Stimulated activated CD4-positive, alpha-beta T cell treated with anti-CD3 and anti-CD28 coated beads, TNF-alpha, amount 100 ng/mL, for 48 hours (primary cell): ENCODE measurements around the gene MGAT1.

Experiments used
- DNase-seq, 3 donors: peaks; one replicate each; pipeline ENCODE4 v3.0.0-alpha.2; 2020; ENCODE audit warnings: low read depth in 3 of 3

MGAT1 gene

DNA sequence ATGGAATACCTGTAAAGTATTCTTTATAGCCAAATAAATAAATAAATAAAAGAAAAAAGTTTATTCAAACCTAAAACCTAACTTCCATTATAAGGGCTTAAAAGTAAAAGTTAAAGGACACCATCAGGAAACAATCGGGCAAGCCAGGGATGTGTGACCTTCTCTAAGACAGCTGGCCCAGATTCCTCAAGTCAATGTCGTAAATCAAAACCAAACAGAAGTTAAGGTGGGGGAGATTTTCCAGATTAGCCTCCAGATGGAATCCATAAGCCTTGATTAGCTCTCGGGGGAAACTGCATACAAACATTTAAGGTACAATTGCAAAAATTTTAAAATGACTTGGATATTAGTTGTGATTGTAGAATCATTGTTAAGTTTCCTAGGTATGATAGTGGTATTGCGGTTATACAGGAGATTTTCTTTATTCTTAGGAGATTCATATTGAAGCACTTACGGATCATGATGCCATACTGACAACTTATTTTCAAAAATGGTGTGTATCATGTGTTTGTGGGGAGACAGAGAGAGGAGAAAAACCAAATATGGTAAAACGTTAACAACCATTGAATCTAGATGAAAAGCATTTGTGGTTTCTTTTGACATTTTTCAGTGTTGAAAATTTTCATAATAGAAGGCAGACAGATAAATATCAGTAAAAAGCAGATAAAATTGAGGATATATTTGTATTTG is 21.5 kb upstream of the MGAT1 start:
- no peak for DNase-seq

DNA sequence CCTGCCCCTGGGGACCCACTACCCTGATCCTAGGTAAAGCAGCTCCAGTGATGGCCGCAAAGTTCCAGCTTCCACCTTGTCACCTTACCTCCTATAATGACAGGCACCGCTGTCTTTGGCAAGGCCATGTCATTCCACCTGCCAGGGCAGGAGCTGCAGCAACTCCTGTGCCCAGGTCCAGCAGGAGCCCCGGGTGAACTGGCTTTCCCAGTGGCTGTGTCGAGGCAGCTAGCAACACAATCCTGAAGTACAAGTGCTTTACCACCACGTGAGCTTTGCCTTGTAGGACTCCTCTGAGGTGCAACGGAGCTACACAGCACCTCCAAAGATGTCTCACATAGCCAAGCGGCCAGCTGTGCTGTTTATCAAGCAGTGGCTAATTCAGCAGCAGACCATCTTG is 20.7 kb upstream of the MGAT1 start:
- DNase-seq, result no peak

DNA sequence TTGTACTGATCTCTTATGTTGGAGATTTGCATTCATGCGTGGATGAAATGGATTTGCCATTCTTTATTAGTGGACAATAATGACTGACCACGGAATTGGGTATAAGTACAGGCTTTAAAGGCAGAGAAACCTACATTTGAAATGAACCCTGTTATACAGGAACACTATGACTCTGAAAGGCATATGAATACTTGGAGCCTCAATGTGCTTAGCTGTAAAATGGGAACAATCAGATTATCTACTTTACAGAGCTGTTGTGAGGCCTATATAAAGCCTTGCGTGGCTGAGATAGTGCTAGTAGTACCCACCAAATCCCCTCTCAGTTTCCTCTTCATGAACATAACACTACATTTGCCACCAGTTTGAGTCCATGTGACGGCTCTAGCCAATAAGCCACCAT is 18.9 kb upstream of the MGAT1 start:
- DNase-seq, result no peak

DNA sequence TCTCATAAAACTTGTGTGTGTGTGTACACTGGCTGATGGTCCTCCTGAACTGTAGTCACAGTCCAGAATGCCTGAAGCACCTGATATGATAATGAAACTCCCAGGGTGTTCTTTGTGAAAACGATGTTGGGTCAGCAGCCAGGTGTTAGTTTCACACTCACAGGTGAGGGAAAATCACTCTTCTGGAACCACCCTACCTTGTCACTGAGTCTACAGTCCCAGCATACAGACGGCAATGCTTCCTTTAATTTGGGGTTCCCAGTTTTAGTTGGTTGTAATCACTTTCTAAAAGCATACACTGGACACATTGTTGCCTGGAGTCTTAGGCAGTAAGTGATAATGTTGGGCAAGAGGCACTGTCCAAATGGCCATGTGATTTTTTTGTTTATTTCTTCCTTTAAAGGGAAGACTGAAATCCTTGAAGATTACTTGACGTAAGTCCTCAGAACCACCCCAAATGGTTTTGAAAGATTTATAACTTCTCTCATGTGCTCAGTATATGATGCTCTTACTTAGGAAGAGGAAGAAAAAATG is 18.2 kb upstream of the MGAT1 start:
- DNase-seq, result no peak

DNA sequence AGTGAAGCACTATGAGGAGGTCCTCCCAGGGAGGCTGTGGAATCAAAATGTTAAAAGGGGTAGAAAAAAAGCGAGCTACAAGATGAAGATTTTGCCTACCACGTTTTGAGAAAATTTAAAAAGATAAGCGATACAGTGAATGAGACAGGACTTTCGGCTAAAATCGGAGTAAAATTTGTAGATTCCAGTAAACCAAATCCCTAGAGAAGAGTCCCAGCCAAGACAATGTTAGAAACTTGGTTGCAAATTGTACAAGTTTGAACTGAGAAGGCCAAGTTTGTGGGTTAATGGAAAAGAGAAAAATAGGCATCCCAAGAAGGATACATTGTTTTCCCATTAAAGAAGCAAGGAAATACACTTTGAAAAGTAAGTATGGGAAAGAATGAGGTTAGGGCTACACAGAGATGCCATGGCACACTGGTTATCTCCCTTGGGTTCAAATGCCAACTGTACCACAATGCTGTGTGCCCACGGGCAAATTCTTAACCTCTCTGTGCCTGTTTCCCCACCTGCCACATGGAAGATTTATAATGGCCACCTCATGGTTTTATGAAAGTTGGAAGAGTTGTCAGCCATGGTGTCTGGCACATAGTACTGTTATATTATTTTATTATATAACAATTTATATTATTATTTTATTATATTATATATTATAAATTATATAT is 16.2 kb upstream of the MGAT1 start:
- no peak for DNase-seq

DNA sequence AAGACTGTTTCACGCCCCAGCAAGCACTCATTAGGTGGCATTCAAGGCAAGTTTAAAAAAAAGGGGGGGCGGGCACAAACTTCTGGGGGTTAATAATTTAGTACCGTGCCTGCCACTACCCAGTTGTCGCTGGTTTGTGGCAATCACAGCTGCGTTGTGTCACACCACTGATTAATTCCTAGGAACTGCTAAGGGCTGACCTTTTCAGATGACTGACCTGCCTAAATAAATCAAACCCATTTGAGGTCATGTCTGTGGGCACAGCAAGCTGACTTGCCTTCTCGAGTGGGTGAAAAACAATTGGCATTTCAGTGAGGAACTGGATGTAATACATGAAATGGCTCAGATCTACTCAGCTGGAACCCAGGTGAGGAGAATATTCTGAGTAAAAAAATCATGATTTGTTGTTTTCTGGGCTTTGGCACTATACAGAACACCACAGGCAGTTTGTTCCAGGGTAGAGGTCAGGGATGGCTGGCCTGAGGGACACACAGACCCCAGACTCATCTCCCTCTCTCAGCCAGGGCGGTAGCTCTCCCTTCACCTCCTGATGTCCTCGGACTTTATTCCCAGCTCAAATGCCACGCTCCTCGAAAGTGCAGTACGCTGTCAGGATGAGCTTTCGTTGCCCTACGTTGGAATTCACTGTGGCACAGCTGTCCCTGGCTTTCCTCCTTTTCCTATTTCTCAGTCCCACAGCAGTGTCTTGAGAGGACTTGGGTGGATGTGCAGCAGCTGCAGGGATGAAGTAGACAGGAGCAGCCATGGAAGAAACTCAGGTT is 15.5 kb upstream of the MGAT1 start:
- no peak for DNase-seq

DNA sequence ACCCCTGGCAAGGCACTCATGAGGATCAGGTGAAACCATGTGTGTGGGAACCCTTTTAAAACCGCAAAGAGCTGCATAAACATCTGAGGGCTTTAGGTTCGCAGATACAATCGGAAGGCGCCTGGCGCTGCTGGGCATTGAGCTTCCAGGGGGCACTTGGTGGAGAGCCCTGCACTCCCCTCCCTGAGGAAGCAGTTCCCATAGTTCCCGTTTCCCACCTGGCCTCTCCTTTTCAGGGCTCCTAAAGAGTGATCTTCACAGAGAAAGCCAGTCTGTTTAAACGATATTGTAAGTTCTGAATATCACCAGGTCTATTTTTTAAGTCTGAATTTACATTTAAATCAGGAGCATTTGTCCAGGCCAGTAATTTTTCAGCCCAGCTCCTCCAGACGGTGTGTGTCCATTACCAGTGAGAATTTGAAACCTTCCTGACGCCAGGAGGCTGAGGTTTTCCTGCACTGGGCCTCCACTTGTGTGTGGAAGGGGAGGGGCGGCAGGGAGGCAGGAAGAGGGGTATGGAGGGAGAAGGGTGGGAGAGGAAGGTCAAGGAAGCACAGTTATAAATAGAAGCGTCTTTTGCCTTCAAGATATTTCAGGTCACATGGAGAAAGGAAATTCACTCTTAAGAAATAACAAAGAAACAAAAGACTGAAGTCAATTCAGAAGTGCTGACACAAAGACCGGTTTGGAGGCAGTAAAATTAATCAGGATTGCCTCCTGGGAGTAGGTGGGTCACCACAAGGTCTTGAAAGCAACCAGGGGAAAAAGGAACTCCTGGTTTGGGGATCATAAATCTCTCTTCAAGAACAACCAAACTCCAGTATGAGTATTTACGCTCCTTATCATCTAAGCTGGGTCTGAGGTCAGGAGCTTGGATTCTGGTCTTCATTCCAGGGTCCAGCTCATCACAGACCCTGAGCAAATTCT is 14.3 kb upstream of the MGAT1 start:
- DNase-seq, result no peak

DNA sequence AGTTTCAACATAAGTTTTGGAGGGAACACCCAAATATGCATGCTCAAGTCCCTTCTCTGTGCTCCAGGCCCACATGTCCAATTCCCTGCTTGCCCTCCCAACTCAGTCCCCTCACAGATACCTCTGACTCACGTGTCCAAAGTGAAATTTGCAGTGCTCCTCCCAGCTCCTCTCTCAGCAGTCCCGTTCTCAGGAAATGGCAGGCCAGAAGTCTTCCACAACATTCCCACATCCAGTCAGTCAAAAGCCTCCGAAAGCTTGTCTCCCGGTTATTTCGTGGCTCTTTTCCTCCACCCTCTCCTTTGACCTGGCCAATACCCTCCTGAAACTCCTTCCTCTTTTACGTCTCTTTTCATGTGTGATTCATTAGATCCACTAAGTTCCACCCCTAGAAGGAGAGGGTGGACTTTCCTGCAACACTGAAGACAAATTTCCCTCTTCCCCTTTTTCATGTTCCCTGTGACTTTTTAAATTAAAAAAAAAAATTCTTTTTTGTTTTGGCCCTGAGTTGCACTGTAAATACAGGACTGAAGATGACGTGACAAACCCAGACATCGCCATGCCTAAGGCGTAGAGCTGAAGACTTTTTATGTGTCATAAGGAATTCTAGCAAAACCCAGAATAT is 12.8 kb upstream of the MGAT1 start:
- no peak for DNase-seq

DNA sequence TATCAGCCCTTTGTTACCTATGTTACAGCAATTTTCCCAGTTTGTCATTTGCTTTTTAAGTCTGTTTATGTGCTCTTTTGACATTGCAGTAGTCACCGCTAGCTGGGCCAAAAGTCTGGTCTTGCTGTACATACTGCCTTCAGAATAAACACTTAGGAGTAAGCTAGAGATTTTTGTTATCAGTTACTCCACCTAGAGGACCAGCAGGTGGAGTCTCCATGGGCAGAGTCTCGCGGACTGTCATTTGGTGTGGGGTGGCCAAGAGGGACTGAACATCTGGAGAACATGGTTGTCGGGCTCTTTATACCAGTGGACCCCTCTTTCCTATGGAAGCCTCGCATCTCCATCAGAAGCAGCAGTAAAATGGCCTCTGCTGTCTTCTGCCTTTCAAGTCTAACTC is 10.8 kb upstream of the MGAT1 start:
- DNase-seq, result no peak

DNA sequence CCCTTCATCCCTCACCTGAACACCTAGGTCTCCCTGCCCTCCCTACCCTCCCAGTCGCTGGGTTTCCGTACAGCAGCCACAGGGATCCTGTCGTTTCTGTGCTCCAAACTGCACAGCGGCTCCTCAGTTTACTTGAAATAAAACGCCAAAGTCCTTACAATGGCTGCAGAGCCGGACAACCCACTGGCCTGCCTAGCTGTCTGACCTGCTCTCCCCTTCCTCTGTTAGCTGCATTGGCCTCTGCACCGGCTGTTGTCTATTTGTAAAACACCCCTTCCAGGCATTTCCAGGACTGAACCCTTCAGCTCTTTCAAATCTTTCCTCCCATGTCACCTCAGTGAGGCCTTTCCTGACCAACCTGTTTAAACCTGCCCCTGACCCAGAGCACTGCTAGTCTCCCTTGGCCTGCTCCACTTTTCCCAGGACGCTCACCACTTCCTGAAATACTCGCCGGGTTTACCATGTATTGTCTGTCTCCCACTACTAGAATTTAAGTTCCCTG is 9.1 kb upstream of the MGAT1 start:
- no peak for DNase-seq

DNA sequence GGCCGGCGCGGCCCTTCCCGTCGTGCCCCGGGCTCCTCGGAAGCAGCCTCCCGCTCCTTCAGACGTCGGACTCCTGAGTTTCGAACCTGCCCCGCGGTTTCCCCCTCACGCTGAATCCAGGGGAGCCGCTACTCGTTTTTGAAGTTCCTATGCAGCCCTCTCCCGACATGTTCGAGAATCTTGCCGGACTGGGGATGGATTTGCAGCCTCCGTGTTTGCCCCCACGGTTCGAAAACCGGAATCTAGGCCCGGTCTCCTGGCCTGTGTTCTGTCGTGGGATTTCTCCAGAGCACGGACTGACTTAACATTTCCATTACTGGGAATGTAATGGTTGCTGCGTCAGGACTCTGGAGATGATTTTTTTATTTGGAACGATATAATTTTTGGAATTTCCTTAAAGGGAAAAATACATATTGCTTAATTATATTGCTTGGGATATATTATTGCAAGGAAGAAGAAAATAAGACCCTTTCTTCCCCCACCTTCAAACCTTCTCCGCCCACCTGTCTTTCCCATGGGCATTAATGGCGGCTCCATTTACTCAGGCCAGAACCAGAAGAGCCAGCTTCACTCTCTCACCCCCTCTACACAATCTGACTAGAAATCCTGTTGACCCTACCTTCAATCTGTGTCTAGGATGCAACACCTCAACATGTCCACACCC is 8.5 kb upstream of the MGAT1 start:
- no peak for DNase-seq

DNA sequence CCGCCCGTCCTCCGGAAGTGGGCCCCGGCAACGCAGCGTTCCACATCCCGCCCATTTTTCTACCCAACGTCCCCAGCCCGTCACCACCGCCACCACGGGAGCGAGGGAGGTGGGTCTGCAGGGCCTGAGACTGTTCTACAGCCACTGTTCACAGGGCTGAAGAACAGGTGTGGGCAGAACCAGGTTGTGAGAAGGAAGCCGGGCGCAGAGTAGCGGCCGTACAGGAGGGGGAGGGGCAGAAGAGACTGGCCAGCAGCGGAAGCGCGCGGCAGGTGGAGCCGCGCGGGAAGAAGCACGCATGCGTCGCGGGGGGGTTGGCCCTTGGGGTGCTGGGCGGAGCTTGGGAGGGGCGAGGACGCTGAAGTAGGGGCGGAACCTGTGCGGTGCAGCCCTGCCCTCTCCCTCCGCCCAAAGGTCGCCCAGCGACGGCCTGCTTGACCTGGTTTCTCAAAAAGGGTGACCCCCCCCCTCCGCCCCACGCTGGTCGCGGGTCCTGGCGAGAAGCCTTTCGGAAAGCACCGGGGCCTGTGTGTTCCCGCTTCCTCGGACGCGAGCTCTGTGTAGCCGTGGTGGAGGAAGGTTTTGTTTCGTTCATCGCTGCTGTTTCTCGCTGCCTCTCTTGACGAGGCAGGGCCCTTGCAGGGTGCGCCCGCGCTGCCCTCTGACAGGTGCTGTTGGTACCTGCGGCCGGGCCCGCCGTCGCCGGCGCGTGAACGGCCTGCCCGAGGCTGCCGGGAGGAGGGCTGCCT is 7.8 kb upstream of the MGAT1 start:
- peak; percentile 91 to 93 (median 92) for DNase-seq

DNA sequence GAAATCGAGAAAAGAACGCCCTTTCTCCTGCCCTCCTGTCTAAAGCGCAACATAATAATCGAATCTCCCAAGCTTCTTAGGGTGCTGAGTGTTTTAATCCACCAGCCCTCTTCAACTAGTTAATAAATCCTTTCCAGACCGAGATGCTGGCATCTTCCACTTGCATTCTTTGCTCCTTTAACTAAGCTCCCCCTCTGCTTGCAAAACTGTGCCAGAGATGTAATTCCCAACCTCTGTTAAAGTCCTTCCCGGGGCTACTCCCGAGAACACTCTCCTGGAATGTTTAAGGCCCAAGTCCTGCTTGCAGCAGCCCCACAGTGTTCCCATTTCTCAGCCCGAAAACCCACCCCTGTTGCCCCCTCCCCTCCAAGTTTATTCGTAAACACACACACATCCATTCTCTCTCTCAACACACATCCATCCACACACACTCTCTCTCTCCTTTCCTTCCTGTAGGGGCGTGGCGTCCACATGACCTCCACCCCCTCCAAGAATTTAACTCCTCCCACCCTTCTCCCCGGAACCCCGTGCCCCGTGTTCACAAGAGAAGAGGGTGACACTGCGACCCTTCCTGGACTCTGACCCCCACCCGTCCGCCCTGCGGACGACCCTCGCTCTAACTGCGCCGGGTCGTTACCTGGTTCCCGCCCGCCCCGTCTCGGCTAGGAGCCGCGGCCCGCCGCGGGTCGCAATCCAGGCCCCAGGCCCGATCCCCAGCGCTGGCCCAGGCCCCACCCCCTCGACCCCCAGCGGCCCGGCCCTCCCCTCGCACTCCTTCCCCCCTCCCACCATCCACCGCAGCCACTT is 7.0 kb upstream of the MGAT1 start:
- peak; percentile 59 to 80 (median 78) for DNase-seq

DNA sequence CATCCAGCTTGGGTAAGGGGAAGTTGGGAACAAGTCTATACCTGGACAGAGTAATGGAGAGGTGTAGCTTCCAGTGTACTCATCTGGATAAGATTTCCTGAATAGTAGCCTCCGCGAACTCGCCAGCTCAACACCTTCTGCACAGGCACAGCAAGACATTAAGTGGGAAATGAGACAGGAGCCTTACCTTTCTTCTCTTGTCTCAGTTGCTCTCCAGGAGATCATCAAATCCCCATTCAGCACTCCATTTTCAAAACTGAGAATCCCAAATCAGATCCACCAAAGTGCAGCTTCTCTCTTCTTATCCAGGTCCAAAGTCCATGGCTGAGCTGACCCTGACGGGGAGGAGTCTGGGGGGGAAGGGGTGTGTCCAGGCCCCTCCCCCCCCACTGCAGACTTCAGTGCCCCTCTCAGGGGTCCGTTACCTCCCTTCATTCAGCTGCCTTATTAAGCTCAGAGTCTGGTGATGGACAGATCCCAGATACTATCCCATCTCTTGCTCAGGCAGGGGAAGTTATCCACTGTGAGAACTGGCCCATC is 5.9 kb upstream of the MGAT1 start:
- DNase-seq, result no peak

DNA sequence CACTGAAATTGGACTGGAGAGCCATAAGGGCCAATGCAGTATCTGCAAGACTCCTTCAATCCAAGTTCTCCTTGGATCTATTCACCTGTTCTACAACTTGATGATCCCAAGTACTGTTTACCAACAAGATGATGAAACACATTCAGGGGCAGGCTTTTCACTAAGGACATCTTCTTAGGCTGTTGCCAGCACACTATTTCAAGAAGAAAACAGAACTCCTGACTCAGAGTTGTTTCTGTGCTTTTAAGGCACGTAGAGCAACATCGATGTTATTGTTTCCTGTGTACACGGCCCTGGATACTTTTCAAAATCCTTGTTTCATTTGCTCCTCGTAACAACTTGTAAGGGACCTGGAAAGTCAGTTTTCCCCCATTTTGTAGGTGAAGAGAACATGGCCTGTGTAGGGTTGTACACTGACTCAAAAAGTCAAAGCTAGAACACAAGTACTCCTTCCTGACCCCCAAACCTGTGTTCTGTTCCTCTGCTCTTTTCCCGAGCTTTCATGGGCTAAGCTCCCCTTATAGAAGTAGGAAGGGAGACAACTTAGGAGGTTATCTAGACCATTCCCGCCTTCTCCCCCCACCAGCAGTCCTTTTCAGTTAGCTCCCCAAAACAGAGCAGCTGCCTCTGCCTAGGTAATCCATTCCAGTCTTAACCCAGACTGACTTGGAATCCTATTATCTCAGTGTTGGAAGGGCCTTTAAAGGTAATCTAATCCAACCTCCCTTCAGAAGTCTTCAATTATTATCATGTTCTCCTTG is 5.2 kb upstream of the MGAT1 start:
- no peak for DNase-seq

DNA sequence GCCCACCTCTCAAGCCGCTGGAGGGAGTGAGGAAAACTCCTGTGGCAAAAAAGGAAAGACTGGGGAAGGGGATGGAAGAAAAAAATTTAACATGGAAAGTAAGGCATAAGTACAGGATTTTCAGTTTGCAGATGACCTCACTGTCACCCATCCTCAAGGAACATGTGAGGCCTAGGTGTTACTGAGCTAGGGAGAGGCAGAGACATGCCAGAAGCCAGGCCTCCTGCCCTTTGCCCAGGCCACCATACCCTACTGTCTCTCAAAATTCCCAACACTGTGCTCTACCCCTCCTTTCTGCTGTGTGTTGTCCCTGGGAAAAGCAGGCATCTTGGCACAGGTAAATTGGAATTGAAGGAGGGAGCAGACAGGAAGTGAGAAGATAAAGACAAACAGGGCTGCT is 4.4 kb upstream of the MGAT1 start:
- no peak for DNase-seq

DNA sequence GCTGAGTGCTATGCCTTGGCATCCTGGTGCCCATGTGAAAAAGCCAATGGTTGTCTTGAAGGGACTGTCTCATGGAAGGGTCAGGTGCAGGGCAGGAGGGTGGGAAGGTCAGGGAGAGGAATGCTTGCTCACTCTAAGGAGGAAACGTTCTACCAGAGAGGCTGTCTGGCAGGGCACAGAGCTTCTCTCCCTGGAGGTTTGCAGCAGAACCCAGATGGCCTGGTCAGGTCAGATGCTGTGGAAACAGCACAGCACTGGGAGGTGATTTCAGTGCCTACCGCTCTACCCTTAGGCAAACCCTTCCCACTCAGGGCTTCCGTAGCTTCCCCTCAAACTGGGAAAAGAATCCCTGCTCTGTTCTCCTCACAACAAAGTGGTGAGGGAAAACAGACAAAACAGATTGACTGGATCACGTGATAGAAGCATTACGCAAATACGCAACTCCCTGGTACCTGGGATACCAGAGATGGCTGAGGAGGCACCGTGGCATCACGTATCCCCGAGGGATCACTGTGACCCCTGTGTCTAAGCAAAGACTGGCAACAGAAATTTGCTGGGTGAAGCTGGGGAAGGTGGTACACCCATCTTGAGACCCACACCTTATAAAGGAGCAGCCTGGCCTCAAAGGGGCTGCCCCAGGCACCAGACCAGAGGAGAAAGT is 3.9 kb upstream of the MGAT1 start:
- DNase-seq, result no peak
